Adrenal gland (tissue), 5 donors: ENCODE results near the gene RNF146.

Source experiments
- POLR2A ChIP-seq, 2 donors: fragments of 450-650 bp; IDR thresholded peaks; one replicate each; pipeline ENCODE4 v1.6.1; 2017; ENCODE audit warnings: antibody characterized with exemption in 2 of 2, mild to moderate bottlenecking in 2 of 2, moderate library complexity in 1 of 2
- TF ChIP-seq, protein P1 (sequence below), 6 experiments: fragments of 450-650 bp in 4 of 6; fragments of 200-600 bp in 2 of 6; sonication (generic) in 1 of 6; IDR thresholded peaks; 1 replicate in 5 of 6; 2 replicates in 1 of 6; pipeline versions ENCODE4 v1.5.1 to v1.8.0; 2016 to 2021; ENCODE audit warnings: antibody characterized with exemption in 6 of 6, mild to moderate bottlenecking in 2 of 6, moderate library complexity in 1 of 6
- donor health status: DM: no; HTN: no; CAD: no.

DNA sequence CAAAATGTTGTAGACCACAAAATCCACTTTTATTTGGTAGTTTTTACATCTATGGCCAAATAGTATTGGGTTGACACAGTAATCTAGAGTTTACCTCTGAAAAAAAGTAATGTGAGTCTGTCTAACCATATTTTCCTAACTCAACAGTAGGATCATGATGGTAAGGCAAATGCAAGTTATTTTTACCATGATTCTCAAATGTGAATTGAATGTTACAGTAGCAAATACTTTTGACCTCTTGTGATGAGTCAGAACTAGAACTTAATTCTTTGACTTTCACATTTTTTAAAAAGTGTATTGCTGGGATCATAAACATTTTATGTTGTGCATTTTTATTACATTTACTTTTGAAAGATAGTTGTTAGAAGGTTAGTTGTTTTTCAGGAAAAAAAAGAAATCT lies 22.0 kb downstream of the RNF146 start:
- TF ChIP-seq, protein P1, sequence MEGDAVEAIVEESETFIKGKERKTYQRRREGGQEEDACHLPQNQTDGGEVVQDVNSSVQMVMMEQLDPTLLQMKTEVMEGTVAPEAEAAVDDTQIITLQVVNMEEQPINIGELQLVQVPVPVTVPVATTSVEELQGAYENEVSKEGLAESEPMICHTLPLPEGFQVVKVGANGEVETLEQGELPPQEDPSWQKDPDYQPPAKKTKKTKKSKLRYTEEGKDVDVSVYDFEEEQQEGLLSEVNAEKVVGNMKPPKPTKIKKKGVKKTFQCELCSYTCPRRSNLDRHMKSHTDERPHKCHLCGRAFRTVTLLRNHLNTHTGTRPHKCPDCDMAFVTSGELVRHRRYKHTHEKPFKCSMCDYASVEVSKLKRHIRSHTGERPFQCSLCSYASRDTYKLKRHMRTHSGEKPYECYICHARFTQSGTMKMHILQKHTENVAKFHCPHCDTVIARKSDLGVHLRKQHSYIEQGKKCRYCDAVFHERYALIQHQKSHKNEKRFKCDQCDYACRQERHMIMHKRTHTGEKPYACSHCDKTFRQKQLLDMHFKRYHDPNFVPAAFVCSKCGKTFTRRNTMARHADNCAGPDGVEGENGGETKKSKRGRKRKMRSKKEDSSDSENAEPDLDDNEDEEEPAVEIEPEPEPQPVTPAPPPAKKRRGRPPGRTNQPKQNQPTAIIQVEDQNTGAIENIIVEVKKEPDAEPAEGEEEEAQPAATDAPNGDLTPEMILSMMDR (IDR thresholded peaks at IDR 0.05) = no peak
- TF ChIP-seq POLR2A (IDR thresholded peaks at IDR 0.05) = no peak
